Parathyroid adenoma (tissue), 2 donors: ENCODE results near the gene GNB1.

Source experiments
- H2AFZ ChIP-seq: fragments of 300-600 bp; sonication (generic); one replicate; pipeline ENCODE4 v1.7.0; 2017; ENCODE audit warnings: antibody characterized with exemption, mild to moderate bottlenecking
- H3K27ac ChIP-seq: fragments of 300-600 bp; sonication (generic); one replicate; pipeline ENCODE4 v1.7.0; 2017
- H3K27me3 ChIP-seq: fragments of 300-600 bp; sonication (generic); one replicate; pipeline ENCODE4 v1.7.0; 2017; ENCODE audit warnings: low read length; ENCODE audit not compliant: control insufficient read depth, insufficient read depth
- H3K36me3 ChIP-seq: fragments of 300-600 bp; sonication (generic); one replicate; pipeline ENCODE4 v1.7.0; 2017; ENCODE audit warnings: low read length; ENCODE audit not compliant: control insufficient read depth, insufficient read depth
- H3K4me1 ChIP-seq: fragments of 300-600 bp; sonication (generic); one replicate; pipeline ENCODE4 v1.7.0; 2017; ENCODE audit warnings: control low read depth
- H3K4me2 ChIP-seq: fragments of 300-600 bp; sonication (generic); one replicate; pipeline ENCODE4 v1.7.0; 2017; ENCODE audit warnings: low read length
- H3K4me3 ChIP-seq: fragments of 300-600 bp; sonication (generic); one replicate; pipeline ENCODE4 v1.7.0; 2017; ENCODE audit warnings: low read depth, low read length
- H3K79me2 ChIP-seq: fragments of 300-600 bp; sonication (generic); one replicate; pipeline ENCODE4 v1.7.0; 2017; ENCODE audit warnings: control low read depth
- H3K9ac ChIP-seq: fragments of 300-600 bp; sonication (generic); one replicate; pipeline ENCODE4 v1.7.0; 2017; ENCODE audit warnings: mild to moderate bottlenecking
- H3K9me3 ChIP-seq: fragments of 300-600 bp; sonication (generic); one replicate; pipeline ENCODE4 v1.7.0; 2017; ENCODE audit warnings: low read length; ENCODE audit not compliant: control insufficient read depth
- CTCF ChIP-seq: fragments of 300-600 bp; sonication (generic); IDR thresholded peaks from one replicate; pipeline ENCODE4 v1.7.0; 2017; ENCODE audit warnings: antibody characterized with exemption, mild to moderate bottlenecking
- donor health status: primary hyperparathyroidism.

Gene GNB1

DNA sequence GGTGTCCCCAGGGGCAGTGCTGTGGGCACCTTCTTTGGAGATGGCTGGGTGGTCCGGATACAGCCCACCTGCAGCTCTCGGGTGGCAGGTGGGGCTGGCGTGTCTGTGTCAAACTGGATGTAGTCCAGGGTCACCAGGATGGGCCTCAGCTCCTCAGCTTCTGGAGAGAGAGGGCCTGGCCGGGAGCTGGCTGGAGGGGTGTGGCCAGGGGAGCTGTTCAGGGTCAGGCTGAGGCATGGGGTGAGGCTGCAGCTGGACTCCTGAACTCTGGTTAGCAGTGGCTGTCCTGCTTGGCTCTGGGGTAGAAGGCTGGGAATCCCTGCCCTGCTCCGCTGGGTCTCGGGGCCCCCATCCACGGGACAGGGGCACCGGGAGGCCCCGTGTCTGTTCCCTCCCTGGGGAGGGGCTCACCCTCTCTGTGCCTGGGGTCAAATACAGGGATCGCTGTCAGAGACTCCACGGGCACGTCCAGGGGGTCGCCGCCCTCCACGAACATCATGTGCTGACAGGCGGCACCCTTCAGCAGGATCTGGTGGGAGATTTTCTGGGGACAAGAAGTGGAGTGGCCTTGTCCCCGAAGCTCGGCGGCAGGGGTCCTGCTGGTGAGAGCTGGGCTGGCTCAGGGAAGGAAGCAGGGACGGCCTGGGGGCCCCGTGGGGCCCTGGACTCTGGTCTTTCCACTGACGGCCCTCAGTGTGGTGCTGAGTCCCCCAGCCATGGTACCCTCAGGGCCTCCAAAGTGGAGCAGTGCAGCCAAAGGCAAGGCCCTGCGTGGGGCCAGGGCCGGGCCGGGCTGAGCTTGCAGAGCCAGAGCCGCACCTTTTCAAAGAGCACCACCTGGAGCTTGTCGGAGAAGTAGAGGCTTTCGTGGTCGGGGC lies 32.3 kb upstream of the GNB1 start:
- no peaks in the 10 kb centered on the region for H3K27me3 ChIP-seq
- no peaks in the 10 kb centered on the region for H3K4me1 ChIP-seq
- H3K9me3 ChIP-seq = no peaks in the 10 kb centered on the region
- H3K36me3 ChIP-seq = no peaks in the 10 kb centered on the region
- H3K4me2 ChIP-seq = no peak overlapping the region
- no peak overlapping the region for H3K27ac ChIP-seq
- H3K9ac ChIP-seq = no peak overlapping the region
- TF ChIP-seq CTCF = no peak
- no peak overlapping the region for H3K4me3 ChIP-seq
- no peaks in the 10 kb centered on the region for H3K79me2 ChIP-seq
- no peak overlapping the region for H2AFZ ChIP-seq

- Histone ChIP-seq H2AFZ (no peak overlapping the region), H3K9ac (no peak overlapping the region), H3K4me3 (no peak overlapping the region), H3K4me2 (no peak overlapping the region), H3K9me3 (no peaks in the 10 kb centered on the region), H3K79me2 (no peaks in the 10 kb centered on the region), H3K4me1 (no peaks in the 10 kb centered on the region), H3K36me3 (no peaks in the 10 kb centered on the region), H3K27me3 (no peaks in the 10 kb centered on the region), H3K27ac (no peak overlapping the region)
- TF ChIP-seq CTCF = no peak
Measured at GRCh38 chr1:1922702-1922955, 31.7 kb upstream of the GNB1 start.

GRCh38 chr1:1921901-1922701 lies 31.2 kb upstream of the GNB1 start:
- no peak for TF ChIP-seq CTCF
- Histone ChIP-seq H3K9me3 (no peaks in the 10 kb centered on the region), H3K36me3 (no peaks in the 10 kb centered on the region), H2AFZ (no peak overlapping the region), H3K9ac (no peak overlapping the region), H3K27me3 (no peaks in the 10 kb centered on the region), H3K4me3 (no peak overlapping the region), H3K79me2 (no peaks in the 10 kb centered on the region), H3K4me1 (no peaks in the 10 kb centered on the region), H3K27ac (no peak overlapping the region), H3K4me2 (no peak overlapping the region)

DNA sequence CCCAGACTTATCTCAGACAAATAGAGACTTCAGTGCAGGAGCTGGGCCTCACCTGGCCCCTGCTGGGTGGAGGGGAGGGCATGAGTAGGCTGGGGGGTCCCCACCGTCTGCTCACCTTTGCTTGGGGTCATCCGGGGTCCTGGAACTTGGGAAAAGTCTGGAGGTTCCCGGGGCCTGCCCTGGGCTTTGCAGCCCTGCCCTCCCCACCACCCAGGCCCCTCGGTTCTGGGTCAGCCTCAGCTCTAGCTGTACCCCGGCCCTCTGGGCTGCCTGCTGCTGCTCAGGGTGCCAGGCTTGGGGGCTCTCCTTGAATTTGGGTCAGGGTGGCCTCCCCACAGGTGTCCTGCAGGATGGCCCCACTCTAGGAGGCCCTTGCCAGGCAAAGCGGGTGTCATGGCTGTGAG lies 30.6 kb upstream of the GNB1 start:
- H3K27me3 ChIP-seq = no peaks in the 10 kb centered on the region
- no peaks in the 10 kb centered on the region for H3K9me3 ChIP-seq
- H3K4me1 ChIP-seq = no peaks in the 10 kb centered on the region
- H3K4me3 ChIP-seq = no peak overlapping the region
- TF ChIP-seq CTCF = no peak
- no peak overlapping the region for H3K9ac ChIP-seq
- H3K4me2 ChIP-seq = no peak overlapping the region
- no peaks in the 10 kb centered on the region for H3K36me3 ChIP-seq
- no peak overlapping the region for H2AFZ ChIP-seq
- H3K27ac ChIP-seq = no peak overlapping the region
- no peaks in the 10 kb centered on the region for H3K79me2 ChIP-seq
